GM23248 (cell line): ENCODE results near the gene CTAGE1. TPM values are rescaled to one million over a fixed set of nuclear protein-coding genes. Genes with fewer than 3 reads are reported as not detected.
"Not testable (repeated sequence)": the region's sequence is repeated elsewhere in the genome, so short reads cannot be mapped to it uniquely, and the experiment has no call there.

Experiments
- DNase-seq: peaks from one replicate; pipeline ENCODE4 v3.0.0-alpha.2; 2015
- H2AFZ ChIP-seq: fragments of 200-600 bp; sonication (generic); 2 replicates; pipeline ENCODE4 v1.6.1; 2016; ENCODE audit warnings: antibody characterized with exemption
- H3F3A ChIP-seq: fragments of 200-600 bp; sonication (generic); 2 replicates; pipeline ENCODE4 v1.6.1; 2016; ENCODE audit warnings: mild to moderate bottlenecking, antibody characterized with exemption, mixed run types; ENCODE audit not compliant: insufficient read depth
- H3K27ac ChIP-seq: fragments of 200-600 bp; sonication (generic); 2 replicates; pipeline ENCODE4 v1.5.1; 2016; ENCODE audit warnings: mild to moderate bottlenecking
- H3K27me3 ChIP-seq: fragments of 200-600 bp; sonication (generic); replicated peaks from 2 replicates; pipeline ENCODE4 v1.6.1; 2016; ENCODE audit warnings: mild to moderate bottlenecking; ENCODE audit not compliant: insufficient read depth
- H3K36me3 ChIP-seq: fragments of 200-600 bp; sonication (generic); 2 replicates; pipeline ENCODE4 v1.6.1; 2016; ENCODE audit warnings: low read depth, mild to moderate bottlenecking
- H3K4me1 ChIP-seq: fragments of 200-600 bp; sonication (generic); 2 replicates; pipeline ENCODE4 v1.6.1; 2016; ENCODE audit warnings: mild to moderate bottlenecking; ENCODE audit not compliant: insufficient read depth
- H3K4me2 ChIP-seq: fragments of 200-600 bp; sonication (generic); one replicate; pipeline ENCODE4 v1.6.1; 2016; ENCODE audit warnings: mild to moderate bottlenecking; ENCODE audit not compliant: unreplicated experiment
- H3K4me3 ChIP-seq: fragments of 200-600 bp; sonication (generic); 2 replicates; pipeline ENCODE4 v1.5.1; 2016; ENCODE audit warnings: mild to moderate bottlenecking
- H3K79me2 ChIP-seq: fragments of 200-600 bp; sonication (generic); 2 replicates; pipeline ENCODE4 v1.6.1; 2016; ENCODE audit warnings: mild to moderate bottlenecking; ENCODE audit not compliant: insufficient read depth
- H3K9ac ChIP-seq: fragments of 200-600 bp; sonication (generic); 2 replicates; pipeline ENCODE4 v1.6.1; 2016; ENCODE audit warnings: mild to moderate bottlenecking
- H3K9me2 ChIP-seq: fragments of 200-600 bp; sonication (generic); 2 replicates; pipeline ENCODE4 v1.6.1; 2016; ENCODE audit warnings: mixed run types, mild to moderate bottlenecking, moderate library complexity; ENCODE audit not compliant: insufficient read depth
- H3K9me3 ChIP-seq: fragments of 200-600 bp; sonication (generic); one replicate; pipeline ENCODE4 v1.6.1; 2017; ENCODE audit warnings: low read depth
- H4K20me1 ChIP-seq: fragments of 200-600 bp; sonication (generic); 2 replicates; pipeline ENCODE4 v1.6.0; 2016; ENCODE audit not compliant: insufficient read depth
- EZH2 ChIP-seq: fragments of 200-600 bp; sonication (generic); IDR thresholded peaks from 2 replicates; pipeline ENCODE4 v1.6.1; 2018; ENCODE audit warnings: antibody characterized with exemption, mild to moderate bottlenecking; ENCODE audit not compliant: insufficient read depth, poor library complexity, severe bottlenecking
- EZH2phosphoT487 ChIP-seq: fragments of 200-600 bp; sonication (generic); IDR thresholded peaks from 2 replicates; pipeline ENCODE4 v1.6.1; 2018; ENCODE audit warnings: antibody characterized with exemption, moderate library complexity, mild to moderate bottlenecking, low read depth; ENCODE audit not compliant: insufficient read depth
- WGBS, 2 experiments: methylation state at CpG; one replicate each; pipeline ENCODE4 v1.1.6; 2015 to 2017; ENCODE audit warnings: low lambda C conversion rate in 2 of 2, low coverage in 1 of 2; ENCODE audit errors: missing lambda C conversion rate in 2 of 2; 5-methylcytosine and 5-hydroxymethylcytosine counted together
- in situ Hi-C: fragments of 300-500 bp; cut with MboI; formaldehyde crosslinking; loops from 2 replicates; pipeline ENCODE4 v1.15.0; 2020
- polyA plus RNA-seq: library from polyadenylated mRNA; unstranded; fragments of >200 nt; fragmentation: Nextera tagmentation; extraction: Ambion mirVana; gene quantifications from 2 replicates; pipeline ENCODE4 v1.2.1, GENCODE V29; 2016
- total RNA-seq: library from RNA; depleted of rRNA; stranded (reverse); fragments of >200 nt; shearing (Covaris generic); gene quantifications from 2 replicates; pipeline ENCODE4 v1.2.3, GENCODE V29; 2014

Gene CTAGE1
- total and polyA plus RNA-seq, 2 experiments from 2014 or later = 0.06 to 0.11 TPM

DNA sequence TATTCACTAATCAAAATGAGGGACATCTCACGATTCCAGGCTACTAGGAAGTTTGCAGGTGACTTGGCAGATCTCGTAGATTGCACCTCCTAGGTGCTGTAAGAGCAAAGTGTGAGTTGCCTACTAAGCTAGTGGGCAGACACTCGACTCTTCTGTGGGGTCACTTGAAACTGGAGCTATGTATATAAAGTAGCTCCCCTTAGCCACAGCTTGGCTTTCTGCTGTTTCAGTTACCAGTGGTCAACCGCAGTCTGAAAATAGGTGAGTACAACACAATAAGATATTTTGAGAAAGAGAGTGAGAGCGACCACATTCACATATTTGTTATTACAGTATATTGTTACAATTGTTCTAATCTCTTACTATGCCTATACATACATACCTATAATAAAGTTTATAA, 23.3 kb downstream of the CTAGE1 start:
- H3K9me3 ChIP-seq = no peaks in the 10 kb centered on the region
- in situ Hi-C loops = no loop called here

GRCh38 chr18:22393164-22393563, 24.6 kb downstream of the CTAGE1 start:
- peaks cover 19% of the 10 kb centered on the region for H3K4me1 ChIP-seq
- H3K27ac ChIP-seq, DNase-seq, H3K9me3 ChIP-seq, H3K9me2 ChIP-seq, H3K36me3 ChIP-seq, H4K20me1 ChIP-seq, H3K79me2 ChIP-seq, H3K9ac ChIP-seq, H2AFZ ChIP-seq, in situ Hi-C loops, H3K27me3 ChIP-seq, H3K4me2 ChIP-seq, H3K4me3 ChIP-seq: not testable (repeated sequence)
- peaks cover 18% of the 10 kb centered on the region for H3F3A ChIP-seq
- WGBS, 2 experiments = 95 to 97% methylated on average over 3 of the region's 3 CpGs

More for the DNA sequence above, 23.3 kb downstream of the CTAGE1 start:
- no peaks in the 10 kb centered on the region; the same call in 1 of the 2 replicates for H3K27me3 ChIP-seq
- H3K36me3 ChIP-seq = no peaks in the 10 kb centered on the region
- no peak overlapping the region for H3K4me2 ChIP-seq
- no peaks in the 10 kb centered on the region for H3K79me2 ChIP-seq
- no peak for DNase-seq
- no peaks in the 10 kb centered on the region for H3K9me2 ChIP-seq
- H3F3A ChIP-seq = peaks cover 18% of the 10 kb centered on the region
- TF ChIP-seq EZH2 = no peak
- TF ChIP-seq EZH2phosphoT487 = no peak
- no peak overlapping the region for H3K27ac ChIP-seq
- H3K4me3 ChIP-seq = no peak overlapping the region
- H3K4me1 ChIP-seq = peaks cover 19% of the 10 kb centered on the region
- H4K20me1 ChIP-seq = no peaks in the 10 kb centered on the region
- 74 to 84% methylated on average over 5 of the region's 5 CpGs for WGBS, 2 experiments
- no peak overlapping the region for H2AFZ ChIP-seq
- no peak overlapping the region for H3K9ac ChIP-seq

GRCh38 chr18:22391407-22392345, 26.0 kb downstream of the CTAGE1 start:
- H3K4me2 ChIP-seq = peak overlapping the region; percentile 60

DNA sequence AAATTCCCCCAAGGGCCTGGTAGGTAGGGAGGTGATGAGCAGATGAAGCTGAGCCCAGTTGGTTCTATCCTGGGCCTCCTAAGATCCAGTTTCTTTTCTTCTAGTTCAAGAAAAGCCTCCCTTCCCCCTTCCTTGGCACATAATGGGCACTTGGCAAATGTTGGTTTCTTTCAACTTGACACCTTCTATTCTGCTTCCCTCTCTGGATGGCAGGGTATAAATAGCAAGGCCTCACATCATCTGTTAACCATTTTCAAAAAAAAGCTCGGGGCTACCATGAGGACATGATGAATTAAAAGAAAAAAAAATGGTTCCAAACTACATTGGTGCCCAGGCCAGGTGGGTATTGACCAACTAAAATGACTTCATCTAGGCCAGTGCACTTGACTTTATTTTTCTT, 29.9 kb downstream of the CTAGE1 start:
- Histone ChIP-seq H3K4me2 (no peak overlapping the region), H3F3A (peaks cover 23% of the 10 kb centered on the region), H2AFZ (no peak overlapping the region), H3K9me3 (no peaks in the 10 kb centered on the region), H3K79me2 (no peaks in the 10 kb centered on the region), H3K9ac (no peak overlapping the region), H3K4me3 (no peak overlapping the region), H3K27me3 (no peaks in the 10 kb centered on the region; the same call in none of the 2 replicates), H3K27ac (no peak overlapping the region), H3K4me1 (peaks cover 36% of the 10 kb centered on the region), H3K36me3 (no peaks in the 10 kb centered on the region), H3K9me2 (no peaks in the 10 kb centered on the region), H4K20me1 (no peaks in the 10 kb centered on the region)
- no peak for TF ChIP-seq EZH2
- TF ChIP-seq EZH2phosphoT487 = no peak
- in situ Hi-C loops = no loop called here
- WGBS, 2 experiments = 83 to 100% methylated on average over 1 of the region's 1 CpG
- DNase-seq = no peak

More at GRCh38 chr18:22391407-22392345, 26.0 kb downstream of the CTAGE1 start:
- Histone ChIP-seq H3K79me2 (no peaks in the 10 kb centered on the region), H3F3A (peaks cover 18% of the 10 kb centered on the region), H3K36me3 (no peaks in the 10 kb centered on the region), H4K20me1 (no peaks in the 10 kb centered on the region), H2AFZ (no peak overlapping the region), H3K9ac (peak overlapping the region; percentile 64), H3K9me3 (no peaks in the 10 kb centered on the region), H3K27ac (peak overlapping the region; percentile 85), H3K4me3 (peak overlapping the region; percentile 32; the same call in 1 of the 2 replicates), H3K4me1 (peaks cover 19% of the 10 kb centered on the region), H3K27me3 (no peaks in the 10 kb centered on the region; the same call in none of the 2 replicates), H3K9me2 (no peaks in the 10 kb centered on the region)
- in situ Hi-C loops = no loop called here
- WGBS, 2 experiments = 22 to 26% methylated on average over 6 of the region's 6 CpGs
- DNase-seq = peak; percentile 95
- TF ChIP-seq EZH2 (no peak), EZH2phosphoT487 (no peak)
